Vagina (tissue), 2 donors: Measurements from ENCODE around the gene MARK3.

Source experiments
- POLR2AphosphoS5 ChIP-seq, 2 donors: sonication (generic); formaldehyde crosslinking; IDR thresholded peaks; one replicate each; pipeline ENCODE4 v1.9.0; 2017; ENCODE audit warnings: antibody characterized with exemption in 2 of 2, mild to moderate bottlenecking in 2 of 2, low read depth in 1 of 2; ENCODE audit not compliant: insufficient read depth in 1 of 2
- TF ChIP-seq, protein P1 (sequence below), 3 experiments: fragments of 450-650 bp in 2 of 3; fragments of 200-600 bp in 1 of 3; sonication (generic) in 1 of 3; IDR thresholded peaks; one replicate each; pipeline ENCODE4 v1.5.1; 2017 to 2019; ENCODE audit warnings: antibody characterized with exemption in 3 of 3, mild to moderate bottlenecking in 2 of 3, moderate library complexity in 2 of 3

DNA sequence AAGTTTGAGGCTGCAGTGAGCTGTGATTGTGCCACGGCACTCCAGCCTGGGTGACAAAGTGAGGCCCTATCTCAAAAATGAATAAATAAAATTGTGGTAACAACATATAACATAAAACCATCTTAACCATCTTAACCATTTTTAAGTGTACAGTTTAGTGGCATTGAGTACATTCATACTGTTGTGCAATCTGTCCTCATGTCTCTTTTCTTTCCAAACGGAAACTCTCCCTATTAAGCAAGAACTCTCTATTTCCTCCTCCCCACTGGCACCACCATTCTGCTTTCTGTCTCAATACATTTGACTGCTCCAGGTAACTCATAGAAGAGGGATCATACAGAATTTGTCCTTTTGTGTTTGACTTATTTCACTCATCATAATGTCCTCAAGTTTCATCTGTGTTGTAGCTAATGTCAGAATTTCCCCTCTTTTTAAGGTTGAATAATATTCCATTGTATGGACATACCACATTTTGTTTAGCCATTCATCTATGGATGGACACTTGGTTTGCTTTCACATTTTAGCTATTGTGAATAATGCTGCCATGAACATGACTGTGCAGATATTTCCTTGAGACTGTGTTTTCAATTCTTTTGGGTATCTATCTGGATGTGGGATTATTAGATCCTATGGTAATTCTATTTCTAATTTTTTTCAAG lies 4.4 kb upstream of the MARK3 start:
- TF ChIP-seq, protein P1, sequence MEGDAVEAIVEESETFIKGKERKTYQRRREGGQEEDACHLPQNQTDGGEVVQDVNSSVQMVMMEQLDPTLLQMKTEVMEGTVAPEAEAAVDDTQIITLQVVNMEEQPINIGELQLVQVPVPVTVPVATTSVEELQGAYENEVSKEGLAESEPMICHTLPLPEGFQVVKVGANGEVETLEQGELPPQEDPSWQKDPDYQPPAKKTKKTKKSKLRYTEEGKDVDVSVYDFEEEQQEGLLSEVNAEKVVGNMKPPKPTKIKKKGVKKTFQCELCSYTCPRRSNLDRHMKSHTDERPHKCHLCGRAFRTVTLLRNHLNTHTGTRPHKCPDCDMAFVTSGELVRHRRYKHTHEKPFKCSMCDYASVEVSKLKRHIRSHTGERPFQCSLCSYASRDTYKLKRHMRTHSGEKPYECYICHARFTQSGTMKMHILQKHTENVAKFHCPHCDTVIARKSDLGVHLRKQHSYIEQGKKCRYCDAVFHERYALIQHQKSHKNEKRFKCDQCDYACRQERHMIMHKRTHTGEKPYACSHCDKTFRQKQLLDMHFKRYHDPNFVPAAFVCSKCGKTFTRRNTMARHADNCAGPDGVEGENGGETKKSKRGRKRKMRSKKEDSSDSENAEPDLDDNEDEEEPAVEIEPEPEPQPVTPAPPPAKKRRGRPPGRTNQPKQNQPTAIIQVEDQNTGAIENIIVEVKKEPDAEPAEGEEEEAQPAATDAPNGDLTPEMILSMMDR (IDR thresholded peaks at IDR 0.05) = no peak
- TF ChIP-seq POLR2AphosphoS5 (IDR thresholded peaks at IDR 0.05; ENCODE audit: insufficient read depth in 1 of 2, low read depth in 1 of 2) = peak in 1 of 2 donors; percentile 34
